GM21515 (cell line): ENCODE measurements around the gene MED17.

Source experiments
- ATAC-seq: cut with Tn5 transposase; IDR thresholded peaks from one replicate; pipeline ENCODE4 v1.9.1; 2021; ENCODE audit not compliant: unreplicated experiment

MED17 gene

DNA sequence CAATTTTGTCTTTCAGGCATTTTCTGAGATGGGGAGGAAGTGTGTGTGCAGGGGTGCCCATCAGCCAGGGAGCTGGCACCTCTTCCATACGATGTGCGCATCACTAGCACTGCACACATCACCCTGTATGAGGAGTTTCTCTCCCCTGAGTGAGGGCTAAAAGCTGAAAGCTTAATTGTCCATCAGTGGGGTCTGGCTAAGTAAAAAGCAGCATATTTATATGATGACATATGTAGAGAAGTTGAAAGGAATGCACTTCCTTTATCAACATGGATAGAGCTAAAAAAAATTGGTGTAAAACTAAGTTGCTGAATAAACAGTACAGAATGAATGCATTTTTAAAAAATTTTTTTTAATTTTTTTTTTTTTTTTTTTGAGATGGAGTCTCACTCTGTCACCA is 62.3 kb downstream of the MED17 start:
- no peak for ATAC-seq

DNA sequence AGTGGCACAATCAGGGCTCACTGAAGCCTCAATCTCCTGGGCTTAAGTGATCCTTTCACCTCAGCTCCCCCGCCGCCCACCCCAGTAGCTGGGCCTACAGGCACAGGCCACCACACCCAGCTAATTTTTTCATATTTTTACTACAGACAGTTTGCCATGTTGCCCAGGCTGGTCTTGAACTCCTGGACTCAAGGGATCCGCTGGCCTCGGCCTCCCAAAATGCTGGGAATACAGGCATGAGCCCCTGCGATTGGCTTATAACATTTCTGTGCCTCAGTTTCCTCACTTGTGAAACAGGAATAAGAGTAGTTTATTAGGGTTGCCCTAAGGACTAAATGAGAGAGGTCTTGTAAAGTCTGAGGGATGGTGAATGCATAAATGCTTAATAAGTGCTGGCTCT is 65.1 kb downstream of the MED17 start:
- no peak for ATAC-seq

DNA sequence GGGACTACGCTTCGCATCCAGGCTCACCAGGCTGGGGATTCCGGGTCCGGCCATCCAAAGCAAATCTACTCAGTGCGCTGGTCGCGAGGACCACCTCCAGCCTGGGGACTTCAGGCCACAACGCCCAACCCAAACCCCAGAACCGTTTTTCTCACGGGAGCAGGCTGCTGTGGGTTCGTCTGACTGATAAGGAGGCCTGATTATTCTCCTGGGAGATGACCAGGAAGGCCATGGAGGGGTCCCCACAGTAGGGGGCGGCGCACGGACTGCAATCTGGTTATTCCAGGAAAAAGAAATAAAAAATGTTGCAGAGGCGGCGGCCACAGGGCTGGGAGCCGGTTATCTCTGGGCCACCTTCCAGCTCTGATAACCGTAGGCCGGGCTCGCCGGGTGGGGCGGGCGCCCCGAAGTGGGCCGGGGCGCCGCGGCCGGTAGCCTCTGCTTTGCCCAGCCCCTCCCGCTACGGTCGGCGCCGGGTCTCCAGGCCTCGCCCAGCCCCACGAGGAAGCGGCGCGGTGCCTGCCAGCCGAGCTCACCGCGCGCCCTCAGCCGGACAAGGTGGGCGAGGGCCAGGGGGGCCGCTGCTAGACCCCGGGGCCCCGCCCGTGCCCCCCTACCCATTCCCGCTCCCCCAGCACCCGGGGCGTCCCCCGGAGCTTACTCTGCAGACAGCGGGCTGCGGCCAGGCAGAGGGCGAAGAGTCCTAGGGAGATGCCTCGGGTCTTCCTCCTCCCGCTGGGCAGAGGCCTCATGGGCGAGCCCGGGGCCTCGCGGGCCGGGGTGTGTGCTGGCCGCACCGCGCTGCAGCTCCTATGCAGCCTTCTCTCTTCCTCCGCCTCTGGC is 65.9 kb downstream of the MED17 start:
- no peak for ATAC-seq

DNA sequence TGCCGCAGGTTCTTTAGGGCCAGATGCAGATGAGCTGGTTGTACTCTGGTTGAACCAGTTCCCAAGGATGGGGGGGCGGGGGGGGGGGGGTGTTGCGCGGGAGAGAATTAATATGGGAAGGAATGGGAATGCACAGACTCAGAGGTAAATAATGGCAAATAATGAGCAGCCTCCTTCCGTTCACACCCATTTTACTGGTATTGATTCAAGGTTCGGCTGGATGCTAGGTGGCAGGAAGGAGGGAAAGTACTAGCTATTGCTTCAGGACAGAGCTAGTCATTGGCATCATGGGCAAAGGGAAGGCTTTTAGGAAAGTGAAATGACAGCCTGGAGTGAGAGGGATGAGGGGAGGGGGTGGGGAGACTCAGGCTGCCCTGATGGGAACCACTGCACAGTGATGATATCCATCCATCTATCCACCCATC is 66.5 kb downstream of the MED17 start, which contains the start of gene VSTM5:
Gene VSTM5 (minus strand): TSS at position 25 of the 425 bp plus-strand sequence. CDS start 116 bp downstream, outside the sequence.
- ATAC-seq: no peak

DNA sequence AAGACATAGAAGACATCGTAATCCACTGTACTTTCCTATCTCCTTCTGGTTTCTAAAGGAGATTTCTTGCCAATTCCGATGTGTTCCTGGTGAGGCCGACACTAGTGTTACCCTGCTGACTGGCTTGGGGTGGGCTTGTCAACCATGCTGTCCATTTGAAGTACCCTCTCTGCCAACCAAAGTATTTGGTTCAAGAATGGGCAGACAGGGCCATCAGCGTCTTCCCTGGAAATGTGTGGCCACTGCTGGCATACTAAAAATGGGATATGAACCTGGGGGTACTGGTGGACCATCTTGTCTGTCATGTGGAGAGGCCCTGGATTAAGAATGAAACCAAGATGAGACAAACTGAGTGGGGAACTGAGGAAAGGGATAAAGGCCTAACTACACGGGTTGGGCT is 68.2 kb downstream of the MED17 start:
- ATAC-seq: no peak

DNA sequence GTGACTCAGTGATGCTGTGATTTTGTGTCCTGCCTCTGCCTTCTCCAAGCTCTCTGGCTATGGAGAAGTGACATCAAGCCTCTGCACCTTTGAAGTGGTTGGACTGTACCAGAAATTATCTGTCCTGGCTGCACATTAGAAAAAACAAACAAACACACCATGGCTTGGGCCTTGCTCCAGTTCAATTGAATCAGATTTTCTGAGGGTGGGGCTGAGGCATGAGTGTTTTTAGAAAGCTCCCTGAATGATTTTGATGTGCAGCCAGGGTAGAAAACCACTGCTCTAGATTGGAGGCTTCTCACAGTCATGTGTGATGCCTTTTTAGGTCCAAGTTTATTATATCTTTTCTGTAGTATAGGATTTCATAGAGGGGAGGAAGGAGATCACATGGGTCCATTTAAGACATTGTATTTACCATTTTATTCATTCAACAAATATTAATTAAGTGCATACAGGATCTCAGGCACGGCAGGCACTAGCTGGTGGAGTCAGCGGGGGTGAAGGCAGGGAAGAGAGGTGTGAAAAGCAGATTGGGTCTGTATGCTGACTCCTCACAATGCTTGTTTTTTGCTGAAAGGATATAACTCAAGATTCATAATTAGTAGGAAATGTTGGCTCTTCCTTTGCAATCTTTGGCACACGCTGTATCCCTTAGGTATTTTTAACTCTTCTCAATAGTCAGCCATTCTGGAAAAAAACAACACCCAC is 73.5 kb downstream of the MED17 start:
- no peak for ATAC-seq

DNA sequence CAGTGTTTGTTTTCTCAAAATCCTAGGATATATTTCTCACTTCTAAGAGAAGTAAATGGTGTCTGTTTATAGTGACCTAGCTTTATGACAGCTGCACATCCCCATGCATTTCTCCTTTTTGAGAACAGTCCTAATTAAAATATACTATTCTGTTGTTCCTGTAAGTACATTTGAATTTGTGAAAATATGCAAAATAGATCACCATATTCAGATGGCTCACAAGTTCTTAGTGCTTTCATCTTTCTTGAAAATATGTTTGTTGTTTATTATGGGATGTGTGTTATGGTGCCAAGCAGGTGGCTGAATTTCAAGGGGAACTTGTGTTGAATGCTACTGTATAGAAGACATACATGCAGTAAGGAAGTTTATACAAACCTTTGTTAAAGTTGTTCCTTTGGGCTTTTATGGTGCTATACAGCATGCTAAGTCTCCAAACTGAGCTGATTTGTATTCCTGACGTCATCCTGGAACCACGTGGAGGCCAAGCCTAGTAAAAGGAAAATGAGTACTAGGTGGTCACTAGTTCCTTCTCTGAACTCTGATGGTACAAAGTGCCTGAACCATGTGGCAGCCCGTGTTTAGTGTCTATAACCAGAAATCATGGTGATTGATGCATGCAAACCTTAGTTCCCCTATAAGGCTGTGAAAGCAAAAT is 74.2 kb downstream of the MED17 start:
- no peak for ATAC-seq

DNA sequence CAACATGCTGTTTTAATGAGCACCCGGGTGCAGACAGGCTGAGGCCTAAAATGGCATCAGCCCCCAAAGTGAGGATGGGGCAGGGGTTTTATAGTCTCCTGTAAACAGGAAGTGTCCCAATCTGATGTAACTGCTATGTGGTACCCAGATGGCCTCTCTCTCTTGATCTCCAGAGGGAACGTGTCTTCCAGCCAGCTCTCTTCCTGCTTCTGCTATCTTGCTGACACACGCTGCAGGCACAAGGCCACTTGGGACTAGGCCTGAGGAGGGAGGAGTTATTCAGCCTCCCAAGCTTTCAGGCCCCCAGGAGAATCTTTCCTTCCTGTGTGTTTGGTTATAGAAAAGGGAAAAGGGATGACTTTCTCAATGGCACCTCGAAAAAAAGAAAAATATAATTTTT is 77.7 kb downstream of the MED17 start:
- no peak for ATAC-seq
